Neural cell (in vitro differentiated cells): ENCODE results near the gene FREY1.

Experiments
- EZH2 ChIP-seq: fragments of 200-600, 300-800 bp; shearing (Covaris generic), sonication (generic); IDR thresholded peaks from 2 replicates; pipeline ENCODE4 v1.6.1; 2014; ENCODE audit warnings: antibody characterized with exemption, low read length, borderline replicate concordance, mild to moderate bottlenecking; ENCODE audit not compliant: insufficient read depth, poor library complexity, severe bottlenecking
- TF ChIP-seq, protein P1 (sequence below): IDR thresholded peaks from 2 replicates; pipeline ENCODE4 v1.6.1; 2012; ENCODE audit warnings: borderline replicate concordance

DNA sequence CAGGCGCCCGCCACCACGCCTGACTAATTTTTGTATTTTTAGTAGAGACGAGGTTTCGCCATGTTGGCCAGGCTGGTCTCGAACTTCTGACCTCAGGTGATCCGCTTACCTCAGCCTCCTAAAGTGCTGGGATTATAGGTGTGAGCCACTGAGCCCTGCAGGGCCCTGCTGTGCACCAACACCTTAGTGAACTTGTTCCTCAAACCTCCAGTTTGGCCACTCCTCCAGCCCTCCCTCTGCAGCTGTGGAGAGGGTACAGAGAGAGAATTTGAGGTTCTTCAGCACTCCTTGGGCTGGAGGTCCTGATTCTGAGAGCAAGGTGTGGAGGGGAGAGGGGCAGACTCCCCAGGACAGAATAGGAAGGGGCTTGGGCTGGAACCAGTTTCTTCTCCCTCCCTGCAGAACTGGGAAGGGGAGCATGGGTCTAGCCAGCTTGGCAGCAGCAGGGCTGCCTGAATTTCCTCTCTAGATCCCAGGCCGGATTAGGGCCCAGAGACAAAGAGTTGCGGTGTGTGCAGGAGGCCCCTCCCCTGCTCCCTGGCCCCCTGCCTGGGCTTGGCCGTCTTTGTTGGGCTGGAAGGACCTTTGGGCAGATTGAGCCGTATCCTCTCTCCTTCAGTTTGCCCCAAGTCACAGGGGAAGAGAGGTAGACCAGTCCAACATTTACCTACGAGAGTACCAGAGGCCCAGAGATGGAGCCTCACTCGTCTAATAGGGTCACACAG lies 12.9 kb upstream of the FREY1 start:
- TF ChIP-seq, protein P1, sequence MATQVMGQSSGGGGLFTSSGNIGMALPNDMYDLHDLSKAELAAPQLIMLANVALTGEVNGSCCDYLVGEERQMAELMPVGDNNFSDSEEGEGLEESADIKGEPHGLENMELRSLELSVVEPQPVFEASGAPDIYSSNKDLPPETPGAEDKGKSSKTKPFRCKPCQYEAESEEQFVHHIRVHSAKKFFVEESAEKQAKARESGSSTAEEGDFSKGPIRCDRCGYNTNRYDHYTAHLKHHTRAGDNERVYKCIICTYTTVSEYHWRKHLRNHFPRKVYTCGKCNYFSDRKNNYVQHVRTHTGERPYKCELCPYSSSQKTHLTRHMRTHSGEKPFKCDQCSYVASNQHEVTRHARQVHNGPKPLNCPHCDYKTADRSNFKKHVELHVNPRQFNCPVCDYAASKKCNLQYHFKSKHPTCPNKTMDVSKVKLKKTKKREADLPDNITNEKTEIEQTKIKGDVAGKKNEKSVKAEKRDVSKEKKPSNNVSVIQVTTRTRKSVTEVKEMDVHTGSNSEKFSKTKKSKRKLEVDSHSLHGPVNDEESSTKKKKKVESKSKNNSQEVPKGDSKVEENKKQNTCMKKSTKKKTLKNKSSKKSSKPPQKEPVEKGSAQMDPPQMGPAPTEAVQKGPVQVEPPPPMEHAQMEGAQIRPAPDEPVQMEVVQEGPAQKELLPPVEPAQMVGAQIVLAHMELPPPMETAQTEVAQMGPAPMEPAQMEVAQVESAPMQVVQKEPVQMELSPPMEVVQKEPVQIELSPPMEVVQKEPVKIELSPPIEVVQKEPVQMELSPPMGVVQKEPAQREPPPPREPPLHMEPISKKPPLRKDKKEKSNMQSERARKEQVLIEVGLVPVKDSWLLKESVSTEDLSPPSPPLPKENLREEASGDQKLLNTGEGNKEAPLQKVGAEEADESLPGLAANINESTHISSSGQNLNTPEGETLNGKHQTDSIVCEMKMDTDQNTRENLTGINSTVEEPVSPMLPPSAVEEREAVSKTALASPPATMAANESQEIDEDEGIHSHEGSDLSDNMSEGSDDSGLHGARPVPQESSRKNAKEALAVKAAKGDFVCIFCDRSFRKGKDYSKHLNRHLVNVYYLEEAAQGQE: no peak
- no peak for TF ChIP-seq EZH2
